Prostate gland (tissue), 2 donors: ENCODE results near the gene VPS72. TPM values are rescaled to one million over a fixed set of nuclear protein-coding genes. Genes with fewer than 3 reads are reported as not detected.
A peak's percentile ranks its signal among the peaks of the same experiment; 100 is the strongest.
"Not testable (repeated sequence)": the region's sequence is repeated elsewhere in the genome, so short reads cannot be mapped to it uniquely, and the experiment has no call there.

Source experiments
- DNase-seq: peaks from one replicate; pipeline ENCODE4 v3.0.0-alpha.2; 2019; ENCODE audit warnings: low spot score
- H3K27ac ChIP-seq, 2 donors: fragments of 200-600 bp; sonication (generic); 2 replicates each; pipeline ENCODE4 v1.5.1; 2017 to 2019
- H3K27me3 ChIP-seq: fragments of 200-600 bp; sonication (generic); replicated peaks from 2 replicates; pipeline ENCODE4 v1.5.1; 2019; ENCODE audit not compliant: insufficient read depth
- H3K36me3 ChIP-seq, 2 donors: fragments of 200-600 bp; sonication (generic); 1 replicate in 1 of 2; 2 replicates in 1 of 2; pipeline versions ENCODE4 v1.5.1 to v1.8.1; 2017 to 2019
- H3K4me1 ChIP-seq: fragments of 200-600 bp; sonication (generic); replicated peaks from 2 replicates; pipeline ENCODE4 v1.5.1; 2019
- H3K4me3 ChIP-seq, 2 donors: fragments of 200-600 bp; sonication (generic); 2 replicates each; pipeline ENCODE4 v1.5.1; 2017 to 2019
- H3K9me3 ChIP-seq: fragments of 200-600 bp; sonication (generic); 2 replicates; pipeline ENCODE4 v1.5.1; 2017
- POLR2A ChIP-seq: fragments of 450-650 bp; IDR thresholded peaks from one replicate; pipeline ENCODE4 v1.6.1; 2016; ENCODE audit warnings: antibody characterized with exemption, mild to moderate bottlenecking
- POLR2AphosphoS5 ChIP-seq: sonication (generic); formaldehyde crosslinking; IDR thresholded peaks from one replicate; pipeline ENCODE4 v1.6.1; 2017; ENCODE audit warnings: antibody characterized with exemption
- WGBS: methylation state at CpG from one replicate; pipeline ENCODE4 v1.1.5; 2018; 5-methylcytosine and 5-hydroxymethylcytosine counted together
- intact Hi-C: fragments of 100-400 bp; cut with DNase I; formaldehyde crosslinking; loops from one replicate; pipeline ENCODE4 v1.14.2; 2022
- total RNA-seq, 2 donors: library from RNA; depleted of rRNA; stranded (reverse); fragments of >200 nt; gene quantifications; one replicate each; pipeline ENCODE4 v1.1.0, GENCODE V29; 2016
- TF ChIP-seq, protein P1 (sequence below), 4 experiments: fragments of 200-600 bp in 2 of 4; fragments of 450-650 bp in 2 of 4; sonication (generic) in 2 of 4; IDR thresholded peaks; 1 replicate in 3 of 4; 2 replicates in 1 of 4; pipeline ENCODE4 v1.5.1; 2016 to 2019; ENCODE audit warnings: antibody characterized with exemption in 4 of 4, mild to moderate bottlenecking in 2 of 4, moderate library complexity in 2 of 4

The VPS72 gene
- total RNA-seq, 2 donors from 2014 or later: 49.4 to 52.7 TPM

GRCh38 chr1:151194894-151195594 is 5.0 kb upstream of the VPS72 start:
- intact Hi-C loops, H3K4me1 ChIP-seq, H3K27me3 ChIP-seq, H3K27ac ChIP-seq, H3K4me3 ChIP-seq, H3K36me3 ChIP-seq, H3K9me3 ChIP-seq: not testable (repeated sequence)
- peak; percentile 53 for DNase-seq
- peak; percentile 21 for TF ChIP-seq POLR2AphosphoS5
- 78% methylated on average over 17 of the region's 17 CpGs for WGBS

GRCh38 chr1:151193856-151194255 is 3.9 kb upstream of the VPS72 start:
- no peak overlapping the region for H3K4me3 ChIP-seq
- H3K9me3 ChIP-seq: no peaks in the 10 kb centered on the region
- DNase-seq: no peak
- intact Hi-C loops: no loop called here
- no peak overlapping the region for H3K27ac ChIP-seq
- H3K27me3 ChIP-seq: no peaks in the 10 kb centered on the region
- WGBS: 78% methylated on average over 1 of the region's 1 CpG
- peaks cover 3% of the 10 kb centered on the region for H3K4me1 ChIP-seq
- no peaks in the 10 kb centered on the region for H3K36me3 ChIP-seq
- TF ChIP-seq, protein P1, sequence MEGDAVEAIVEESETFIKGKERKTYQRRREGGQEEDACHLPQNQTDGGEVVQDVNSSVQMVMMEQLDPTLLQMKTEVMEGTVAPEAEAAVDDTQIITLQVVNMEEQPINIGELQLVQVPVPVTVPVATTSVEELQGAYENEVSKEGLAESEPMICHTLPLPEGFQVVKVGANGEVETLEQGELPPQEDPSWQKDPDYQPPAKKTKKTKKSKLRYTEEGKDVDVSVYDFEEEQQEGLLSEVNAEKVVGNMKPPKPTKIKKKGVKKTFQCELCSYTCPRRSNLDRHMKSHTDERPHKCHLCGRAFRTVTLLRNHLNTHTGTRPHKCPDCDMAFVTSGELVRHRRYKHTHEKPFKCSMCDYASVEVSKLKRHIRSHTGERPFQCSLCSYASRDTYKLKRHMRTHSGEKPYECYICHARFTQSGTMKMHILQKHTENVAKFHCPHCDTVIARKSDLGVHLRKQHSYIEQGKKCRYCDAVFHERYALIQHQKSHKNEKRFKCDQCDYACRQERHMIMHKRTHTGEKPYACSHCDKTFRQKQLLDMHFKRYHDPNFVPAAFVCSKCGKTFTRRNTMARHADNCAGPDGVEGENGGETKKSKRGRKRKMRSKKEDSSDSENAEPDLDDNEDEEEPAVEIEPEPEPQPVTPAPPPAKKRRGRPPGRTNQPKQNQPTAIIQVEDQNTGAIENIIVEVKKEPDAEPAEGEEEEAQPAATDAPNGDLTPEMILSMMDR (IDR thresholded peaks at IDR 0.05): no peak
- no peak for TF ChIP-seq POLR2A
- no peak for TF ChIP-seq POLR2AphosphoS5

DNA sequence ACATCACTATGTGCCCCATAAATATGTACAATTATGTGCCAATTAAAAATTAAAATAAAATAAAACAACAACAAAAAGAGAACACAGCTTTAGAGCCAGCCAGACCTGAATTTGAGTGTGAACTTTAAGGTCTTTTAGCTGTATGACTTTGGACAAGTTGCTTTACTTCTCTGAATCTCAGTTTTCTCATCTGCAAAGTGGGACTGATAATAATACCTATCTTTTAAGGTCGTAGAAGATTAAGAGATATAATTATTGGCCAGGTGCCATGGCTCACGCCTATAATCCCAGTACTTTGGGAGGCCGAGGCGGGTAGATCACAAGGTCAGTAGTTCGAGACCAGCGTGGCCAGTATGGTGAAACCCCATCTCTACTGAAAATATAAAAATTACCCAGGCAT is 3.3 kb upstream of the VPS72 start:
- Histone ChIP-seq H3K27me3 (no peaks in the 10 kb centered on the region), H3K9me3 (no peaks in the 10 kb centered on the region), H3K4me1 (peaks cover 7% of the 10 kb centered on the region), H3K27ac (no peak overlapping the region), H3K4me3 (no peak overlapping the region), H3K36me3 (no peaks in the 10 kb centered on the region)
- TF ChIP-seq, protein P1 (IDR thresholded peaks at IDR 0.05): no peak
- no peak for DNase-seq
- 70% methylated on average over 6 of the region's 6 CpGs for WGBS
- intact Hi-C loops: no loop called here

- H3K36me3 ChIP-seq: no peaks in the 10 kb centered on the region
- WGBS: 68% methylated on average over 7 of the region's 7 CpGs
- H3K4me1 ChIP-seq: peaks cover 12% of the 10 kb centered on the region
- TF ChIP-seq, protein P1 (IDR thresholded peaks at IDR 0.05): no peak
- TF ChIP-seq POLR2A: no peak
- no peak for TF ChIP-seq POLR2AphosphoS5
- no peaks in the 10 kb centered on the region for H3K27me3 ChIP-seq
- no peaks in the 10 kb centered on the region for H3K9me3 ChIP-seq
- intact Hi-C loops: no loop called here
- no peak overlapping the region for H3K4me3 ChIP-seq
- no peak for DNase-seq
- no peak overlapping the region for H3K27ac ChIP-seq
Observed at GRCh38 chr1:151192047-151192446, 2.0 kb upstream of the VPS72 start.

DNA sequence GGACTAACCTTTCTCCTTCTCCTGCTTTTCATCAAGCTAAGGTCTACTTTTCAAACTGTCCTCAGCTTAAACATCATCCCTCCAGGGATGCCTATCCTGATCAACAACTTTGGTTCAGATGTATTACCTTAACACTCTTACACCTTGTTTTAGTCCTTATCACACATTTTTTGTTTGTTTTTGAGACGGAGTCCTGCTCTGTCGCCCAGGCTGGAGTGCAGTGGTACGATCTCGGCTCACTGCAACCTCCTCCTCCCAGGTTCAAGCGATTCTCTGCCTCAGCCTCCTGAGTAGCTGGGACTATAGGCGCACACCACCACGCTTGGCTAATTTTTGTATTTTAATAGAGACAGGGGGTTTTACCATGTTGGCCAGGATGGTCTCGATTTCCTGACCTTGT is 1.3 kb downstream of the VPS72 start:
- Histone ChIP-seq H3K4me1 (peaks cover 17% of the 10 kb centered on the region), H3K27ac (peak overlapping the region; percentile 84 to 90), H3K4me3 (peak overlapping the region; percentile 60 to 79)
- 54% methylated on average over 8 of the region's 8 CpGs for WGBS
- DNase-seq, H3K36me3 ChIP-seq, H3K27me3 ChIP-seq, intact Hi-C loops, H3K9me3 ChIP-seq: not testable (repeated sequence)

- Histone ChIP-seq H3K27ac (peak overlapping the region; percentile 84 to 90), H3K4me1 (peaks cover 17% of the 10 kb centered on the region), H3K9me3 (no peaks in the 10 kb centered on the region), H3K36me3 (peaks cover 0 to 8% of the 10 kb centered on the region in 2 donors), H3K27me3 (no peaks in the 10 kb centered on the region), H3K4me3 (no peak overlapping the region)
- WGBS: 21% methylated on average over 1 of the region's 1 CpG
- intact Hi-C loops: no loop called here
- TF ChIP-seq, protein P1 (IDR thresholded peaks at IDR 0.05): no peak
- no peak for DNase-seq
Observed at GRCh38 chr1:151187205-151187604, 2.8 kb downstream of the VPS72 start.
